Neural progenitor cell (in vitro differentiated cells): Measurements from ENCODE around the gene STBD1. TPM values are rescaled to one million over a fixed set of nuclear protein-coding genes. Genes with fewer than 3 reads are reported as not detected.
"Not testable (repeated sequence)": the region's sequence is repeated elsewhere in the genome, so short reads cannot be mapped to it uniquely, and the experiment has no call there.

ENCODE experiments used
- DNase-seq: peaks from one replicate; pipeline ENCODE4 v3.0.0-alpha.2; 2016; ENCODE audit warnings: low spot score
- H2AFZ ChIP-seq: fragments of 200-600 bp; sonication (generic); replicated peaks from 2 replicates; pipeline ENCODE4 v1.6.1; 2016; ENCODE audit warnings: antibody characterized with exemption
- H3F3A ChIP-seq: fragments of 200-600 bp; sonication (generic); 2 replicates; pipeline ENCODE4 v1.6.1; 2016; ENCODE audit warnings: antibody characterized with exemption, low read depth
- H3K27ac ChIP-seq: fragments of 200-600 bp; sonication (generic); 2 replicates; pipeline ENCODE4 v1.5.1; 2016; ENCODE audit warnings: mild to moderate bottlenecking
- H3K27me3 ChIP-seq: fragments of 200-600 bp; sonication (generic); 2 replicates; pipeline ENCODE4 v1.6.1; 2016; ENCODE audit warnings: mild to moderate bottlenecking, moderate library complexity
- H3K36me3 ChIP-seq: fragments of 200-600 bp; sonication (generic); 2 replicates; pipeline ENCODE4 v1.5.1; 2016
- H3K4me1 ChIP-seq: fragments of 200-600 bp; sonication (generic); 2 replicates; pipeline ENCODE4 v1.6.1; 2016; ENCODE audit warnings: mixed run types
- H3K4me2 ChIP-seq: fragments of 200-600 bp; sonication (generic); 2 replicates; pipeline ENCODE4 v1.6.1; 2016
- H3K4me3 ChIP-seq: fragments of 200-600 bp; sonication (generic); 2 replicates; pipeline ENCODE4 v1.5.1; 2016
- H3K79me2 ChIP-seq: fragments of 200-600 bp; sonication (generic); 2 replicates; pipeline ENCODE4 v1.6.1; 2016; ENCODE audit warnings: low read depth
- H3K9ac ChIP-seq: fragments of 200-600 bp; sonication (generic); 2 replicates; pipeline ENCODE4 v1.6.1; 2016
- H3K9me3 ChIP-seq: fragments of 200-600 bp; sonication (generic); 2 replicates; pipeline ENCODE4 v1.5.1; 2016; ENCODE audit warnings: low read depth
- H4K20me1 ChIP-seq: fragments of 200-600 bp; sonication (generic); 2 replicates; pipeline ENCODE4 v1.6.1; 2016; ENCODE audit warnings: low read depth
- H3K27ac Mint-ChIP-seq: 3 replicates; pipeline ENCODE4 v1.8.0; 2021; ENCODE audit warnings: mixed read lengths
- H3K27me3 Mint-ChIP-seq: 2 replicates; pipeline ENCODE4 v1.8.0; 2022; ENCODE audit warnings: low read depth, mild to moderate bottlenecking, inconsistent platforms, moderate library complexity, mixed read lengths; ENCODE audit not compliant: insufficient read depth
- H3K36me3 Mint-ChIP-seq: 3 replicates; pipeline ENCODE4 v1.8.0; 2021; ENCODE audit warnings: mixed read lengths
- H3K4me1 Mint-ChIP-seq: 3 replicates; pipeline ENCODE4 v1.8.0; 2021; ENCODE audit warnings: mixed read lengths
- H3K4me3 Mint-ChIP-seq: 3 replicates; pipeline ENCODE4 v1.8.0; 2021; ENCODE audit warnings: mild to moderate bottlenecking, moderate library complexity, mixed read lengths
- H3K9me3 Mint-ChIP-seq: 3 replicates; pipeline ENCODE4 v1.8.0; 2020; ENCODE audit warnings: mixed read lengths
- EZH2 ChIP-seq: fragments of 200-600 bp; sonication (generic); IDR thresholded peaks from 2 replicates; pipeline ENCODE4 v1.6.1; 2017; ENCODE audit warnings: antibody characterized with exemption, mild to moderate bottlenecking, moderate library complexity
- EZH2phosphoT487 ChIP-seq: fragments of 200-600 bp; sonication (generic); IDR thresholded peaks from 2 replicates; pipeline ENCODE4 v1.6.1; 2017; ENCODE audit warnings: antibody characterized with exemption
- small RNA-seq: library from RNA; depleted of rRNA; stranded (forward); fragments of <200 nt; gene quantifications from one replicate; pipeline ENCODE3, GENCODE V24; 2015
- total RNA-seq: library from RNA; depleted of rRNA; stranded (reverse); fragments of >200 nt; gene quantifications from 2 replicates; pipeline ENCODE4 v1.2.3, GENCODE V29; 2015; ENCODE audit warnings: low replicate concordance
- TF ChIP-seq, protein P1 (sequence below): fragments of 200-600 bp; sonication (generic); IDR thresholded peaks from 2 replicates; pipeline ENCODE4 v1.5.1; 2017; ENCODE audit warnings: antibody characterized with exemption, mild to moderate bottlenecking

STBD1 gene
- total RNA-seq, 1 donor from 2014 or later = 5.4 TPM

GRCh38 chr4:76354517-76355473 lies 48.3 kb downstream of the STBD1 start:
- no peaks in the 10 kb centered on the region for H4K20me1 ChIP-seq
- H2AFZ ChIP-seq = no peak overlapping the region
- Mint-ChIP-seq H3K27me3 (no peaks in the 10 kb centered on the region), H3K9me3 (peaks cover 14% of the 10 kb centered on the region), H3K27ac (no peak overlapping the region), H3K4me1 (no peaks in the 10 kb centered on the region), H3K4me3 (no peak overlapping the region), H3K36me3 (no peaks in the 10 kb centered on the region)
- H3K36me3 ChIP-seq = no peaks in the 10 kb centered on the region
- no peak overlapping the region for H3K4me2 ChIP-seq
- H3K27ac ChIP-seq = no peak overlapping the region
- H3K9me3 ChIP-seq = no peaks in the 10 kb centered on the region
- H3K4me3 ChIP-seq = no peak overlapping the region
- H3K9ac ChIP-seq = no peak overlapping the region
- no peaks in the 10 kb centered on the region for H3K27me3 ChIP-seq
- no peaks in the 10 kb centered on the region for H3K4me1 ChIP-seq
- no peaks in the 10 kb centered on the region for H3K79me2 ChIP-seq
- no peak for DNase-seq
- TF ChIP-seq EZH2 = no peak
- no peaks in the 10 kb centered on the region for H3F3A ChIP-seq

DNA sequence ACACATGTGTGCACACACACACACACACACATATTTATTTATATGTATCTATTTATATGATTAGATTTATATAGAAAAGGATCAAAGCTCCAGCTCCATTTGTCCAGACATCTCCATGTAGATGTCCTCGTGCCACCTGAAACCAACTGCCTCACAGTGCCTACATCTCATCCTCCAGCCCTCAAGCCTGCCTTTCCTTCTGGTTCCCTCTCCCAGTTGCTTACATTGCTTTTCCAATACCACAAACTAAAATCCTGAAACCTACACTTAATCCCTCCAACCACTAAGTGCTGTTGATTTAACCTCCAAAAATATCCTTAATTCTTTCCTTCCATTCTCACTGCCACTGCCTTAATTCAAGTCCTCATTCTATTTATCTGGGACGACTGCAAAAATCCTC lies 51.4 kb downstream of the STBD1 start:
- Histone ChIP-seq H3K27me3 (no peaks in the 10 kb centered on the region), H3K4me3 (no peak overlapping the region), H3K27ac (no peak overlapping the region), H3K9me3 (no peaks in the 10 kb centered on the region), H4K20me1 (no peaks in the 10 kb centered on the region), H3K79me2 (no peaks in the 10 kb centered on the region), H3K36me3 (no peaks in the 10 kb centered on the region), H3K9ac (no peak overlapping the region), H2AFZ (no peak overlapping the region), H3K4me1 (no peaks in the 10 kb centered on the region), H3F3A (no peaks in the 10 kb centered on the region), H3K4me2 (no peak overlapping the region)
- Mint-ChIP-seq H3K9me3 (peaks cover 25% of the 10 kb centered on the region), H3K4me1 (no peaks in the 10 kb centered on the region), H3K27ac (no peak overlapping the region), H3K27me3 (peaks cover 3% of the 10 kb centered on the region), H3K36me3 (no peaks in the 10 kb centered on the region), H3K4me3 (no peak overlapping the region)
- TF ChIP-seq, protein P1, sequence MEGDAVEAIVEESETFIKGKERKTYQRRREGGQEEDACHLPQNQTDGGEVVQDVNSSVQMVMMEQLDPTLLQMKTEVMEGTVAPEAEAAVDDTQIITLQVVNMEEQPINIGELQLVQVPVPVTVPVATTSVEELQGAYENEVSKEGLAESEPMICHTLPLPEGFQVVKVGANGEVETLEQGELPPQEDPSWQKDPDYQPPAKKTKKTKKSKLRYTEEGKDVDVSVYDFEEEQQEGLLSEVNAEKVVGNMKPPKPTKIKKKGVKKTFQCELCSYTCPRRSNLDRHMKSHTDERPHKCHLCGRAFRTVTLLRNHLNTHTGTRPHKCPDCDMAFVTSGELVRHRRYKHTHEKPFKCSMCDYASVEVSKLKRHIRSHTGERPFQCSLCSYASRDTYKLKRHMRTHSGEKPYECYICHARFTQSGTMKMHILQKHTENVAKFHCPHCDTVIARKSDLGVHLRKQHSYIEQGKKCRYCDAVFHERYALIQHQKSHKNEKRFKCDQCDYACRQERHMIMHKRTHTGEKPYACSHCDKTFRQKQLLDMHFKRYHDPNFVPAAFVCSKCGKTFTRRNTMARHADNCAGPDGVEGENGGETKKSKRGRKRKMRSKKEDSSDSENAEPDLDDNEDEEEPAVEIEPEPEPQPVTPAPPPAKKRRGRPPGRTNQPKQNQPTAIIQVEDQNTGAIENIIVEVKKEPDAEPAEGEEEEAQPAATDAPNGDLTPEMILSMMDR = no peak
- TF ChIP-seq EZH2phosphoT487 = no peak
- TF ChIP-seq EZH2 = no peak
- DNase-seq = no peak

- not testable (repeated sequence) for H3K27ac Mint-ChIP-seq, H3K4me1 Mint-ChIP-seq
Measured at GRCh38 chr4:76359881-76360466, 53.4 kb downstream of the STBD1 start.

More at GRCh38 chr4:76359881-76360466, 53.4 kb downstream of the STBD1 start:
- H3F3A ChIP-seq, H2AFZ ChIP-seq, H3K9me3 ChIP-seq, H3K27ac ChIP-seq, H3K9ac ChIP-seq, H3K4me3 ChIP-seq, H3K4me2 ChIP-seq, H3K4me3 Mint-ChIP-seq, H4K20me1 ChIP-seq, H3K4me1 ChIP-seq, H3K36me3 Mint-ChIP-seq, H3K79me2 ChIP-seq, H3K27me3 Mint-ChIP-seq, H3K27me3 ChIP-seq, DNase-seq, H3K36me3 ChIP-seq: not testable (repeated sequence)
- H3K9me3 Mint-ChIP-seq = peaks cover 25% of the 10 kb centered on the region

Small RNAs within 50 kb of the gene (small RNA-seq; reads per million reads assigned to genes)
- not detected for gene RNU6-1000P

Other genes starting within 250 kb of the STBD1 start
- not detected in 2 replicates for gene ART3, start 232.0 kb upstream of the STBD1 start, total RNA-seq
- gene NUP54, start 158.3 kb upstream of the STBD1 start, total RNA-seq = 107 and 161 TPM in 2 replicates
- gene SCARB2, start 92.9 kb upstream of the STBD1 start, total RNA-seq = 67.1 and 97.4 TPM in 2 replicates
- 3.5 and 7.0 TPM in 2 replicates for gene FAM47E, start 55.0 kb upstream of the STBD1 start, total RNA-seq
- not detected in 2 replicates for gene CCDC158, start 114.4 kb downstream of the STBD1 start, total RNA-seq
- 36.6 and 52.7 TPM in 2 replicates for gene SHROOM3, start 128.5 kb downstream of the STBD1 start, total RNA-seq